HepG2 (cell line): ENCODE data around the gene KCTD6. TPM values are rescaled to one million over a fixed set of nuclear protein-coding genes. Genes with fewer than 3 reads are reported as not detected.

ENCODE experiments used
- ATF7-NPFF ChIP-seq: sonication (generic); formaldehyde crosslinking; IDR thresholded peaks from 2 replicates; pipeline ENCODE4 v1.8.1; 2023; ENCODE audit warnings: mild to moderate bottlenecking, low read depth, missing genetic modification reagents, moderate library complexity
- BHLHE40 ChIP-seq: IDR thresholded peaks from 2 replicates; pipeline ENCODE4 v1.6.1; 2011; ENCODE audit warnings: low read length, improper control_type of control experiment
- CC2D1A ChIP-seq: sonication (generic); formaldehyde crosslinking; IDR thresholded peaks from 2 replicates; pipeline ENCODE4 v1.8.1; 2023; ENCODE audit warnings: mild to moderate bottlenecking, missing genetic modification reagents
- CEBPG ChIP-seq: IDR thresholded peaks from 2 replicates; pipeline ENCODE4 v1.6.1; 2016
- DRAP1 ChIP-seq: IDR thresholded peaks from 2 replicates; pipeline ENCODE4 v1.6.1; 2016; ENCODE audit warnings: missing genetic modification reagents, missing compliant biosample characterization
- EED ChIP-seq: sonication (generic); formaldehyde crosslinking; IDR thresholded peaks from 2 replicates; pipeline ENCODE4 v1.5.0; 2020; ENCODE audit warnings: mild to moderate bottlenecking, missing genetic modification reagents
- FOXA1 ChIP-seq, 2 experiments: fragments of 450-650 bp in 1 of 2; sonication (generic) in 1 of 2; formaldehyde crosslinking in 1 of 2; IDR thresholded peaks; 2 replicates each; pipeline versions ENCODE4 v1.4.0 to v1.6.1; 2016 to 2020; ENCODE audit warnings: missing genetic modification reagents in 1 of 2
- FOXJ3 ChIP-seq: sonication (generic); formaldehyde crosslinking; IDR thresholded peaks from 2 replicates; pipeline ENCODE4 v1.4.0; 2020; ENCODE audit warnings: missing genetic modification reagents, mild to moderate bottlenecking, borderline replicate concordance
- HNF4G ChIP-seq, 2 experiments: sonication (generic) in 1 of 2; formaldehyde crosslinking in 1 of 2; IDR thresholded peaks; 2 replicates each; pipeline versions ENCODE4 v1.4.0 to v1.6.1; 2011 to 2020; ENCODE audit warnings: borderline replicate concordance in 2 of 2, low read depth in 2 of 2, mild to moderate bottlenecking in 2 of 2, low read length in 1 of 2, missing genetic modification reagents in 1 of 2, moderate library complexity in 1 of 2
- KAT8 ChIP-seq: IDR thresholded peaks from 2 replicates; pipeline ENCODE4 v1.6.1; 2016; ENCODE audit warnings: missing genetic modification reagents, missing compliant biosample characterization
- KDM4B ChIP-seq: sonication (generic); formaldehyde crosslinking; IDR thresholded peaks from 2 replicates; pipeline ENCODE4 v1.4.0; 2020; ENCODE audit warnings: missing genetic modification reagents
- MYC ChIP-seq: sonication (generic); formaldehyde crosslinking; IDR thresholded peaks from 2 replicates; pipeline ENCODE4 v1.9.0; 2021; ENCODE audit warnings: missing genetic modification reagents, borderline replicate concordance
- NONO ChIP-seq, 2 experiments: fragments of 450-650 bp in 1 of 2; sonication (generic) in 1 of 2; formaldehyde crosslinking in 1 of 2; IDR thresholded peaks in 1 of 2; conservative IDR thresholded peaks in 1 of 2; 2 replicates each; pipeline versions ENCODE4 v1.6.1 to v1.8.0; 2017 to 2022; ENCODE audit warnings: mild to moderate bottlenecking in 1 of 2, missing genetic modification reagents in 1 of 2, moderate library complexity in 1 of 2
- POGZ ChIP-seq: sonication (generic); formaldehyde crosslinking; IDR thresholded peaks from 2 replicates; pipeline ENCODE4 v1.4.0; 2020; ENCODE audit warnings: mild to moderate bottlenecking, missing genetic modification reagents
- SKI ChIP-seq: fragments of 450-650 bp; IDR thresholded peaks from one replicate; pipeline ENCODE4 v1.6.1; 2018; ENCODE audit warnings: mild to moderate bottlenecking; ENCODE audit not compliant: partially characterized antibody
- TBL1XR1 ChIP-seq: fragments of 150-350 bp; IDR thresholded peaks from 2 replicates; pipeline ENCODE4 v1.6.1; 2014; ENCODE audit warnings: borderline replicate concordance, low read length; ENCODE audit not compliant: partially characterized antibody
- TRIM24 ChIP-seq: sonication (generic); formaldehyde crosslinking; IDR thresholded peaks from 2 replicates; pipeline ENCODE4 v1.8.0; 2022; ENCODE audit warnings: mild to moderate bottlenecking, missing genetic modification reagents
- ZBTB3 ChIP-seq: sonication (generic); formaldehyde crosslinking; IDR thresholded peaks from 2 replicates; pipeline ENCODE4 v1.4.0; 2020; ENCODE audit warnings: low read depth, mild to moderate bottlenecking, moderate library complexity, missing genetic modification reagents, borderline replicate concordance
- ZNF235 ChIP-seq: sonication (generic); formaldehyde crosslinking; IDR thresholded peaks from 2 replicates; pipeline ENCODE4 v1.8.1; 2023; ENCODE audit warnings: mild to moderate bottlenecking, missing genetic modification reagents, borderline replicate concordance
- ZNF264 ChIP-seq: sonication (generic); formaldehyde crosslinking; IDR thresholded peaks from 2 replicates; pipeline ENCODE4 v1.4.0; 2020; ENCODE audit warnings: missing genetic modification reagents
- ZNF362 ChIP-seq: sonication (generic); formaldehyde crosslinking; IDR thresholded peaks from 2 replicates; pipeline ENCODE4 v1.4.0; 2020; ENCODE audit warnings: missing genetic modification reagents, mild to moderate bottlenecking, borderline replicate concordance
- ZNF441 ChIP-seq: sonication (generic); formaldehyde crosslinking; IDR thresholded peaks from 2 replicates; pipeline ENCODE4 v1.7.0; 2021; ENCODE audit warnings: missing genetic modification reagents, borderline replicate concordance
- ZNF501 ChIP-seq: sonication (generic); formaldehyde crosslinking; IDR thresholded peaks from 2 replicates; pipeline ENCODE4 v1.5.1; 2020; ENCODE audit warnings: mild to moderate bottlenecking, moderate library complexity, missing genetic modification reagents
- ZNF891 ChIP-seq: sonication (generic); formaldehyde crosslinking; IDR thresholded peaks from 2 replicates; pipeline ENCODE4 v1.5.0; 2020; ENCODE audit warnings: mild to moderate bottlenecking, missing genetic modification reagents
- polyA plus RNA-seq, 8 experiments: library from polyadenylated mRNA; depleted of rRNA in 3 of 8; stranded (reverse) in 7 of 8; unstranded in 1 of 8; fragments of >200 nt; fragmentation: Illumina TruSeq in 4 of 8; extraction: Trizol in 4 of 8; gene quantifications; 2 replicates each; pipeline versions ENCODE4 v1.2.1 to v1.2.3, GENCODE V29; 2011 to 2016; ENCODE audit warnings: low read depth in 4 of 8, missing spikeins in 1 of 8, mixed read lengths in 1 of 8; ENCODE audit not compliant: insufficient read depth in 1 of 8
- total RNA-seq, 5 experiments: library from RNA; depleted of rRNA; stranded (reverse); fragments of >200 nt; fragmentation: Illumina TruSeq; extraction: Trizol; gene quantifications; 2 replicates each; pipeline ENCODE4 v1.2.3, GENCODE V29; 2016; ENCODE audit warnings: low read depth in 1 of 5
- TF ChIP-seq, protein P1 (sequence below): sonication (generic); formaldehyde crosslinking; IDR thresholded peaks from 2 replicates; pipeline ENCODE4 v1.4.0; 2020; ENCODE audit warnings: mild to moderate bottlenecking, low read depth, missing genetic modification reagents

The KCTD6 gene
- total and polyA plus RNA-seq, 2 of the 13 experiments (the other 11 are each of a cell fraction or from before 2014, with no cell fraction given), result 13.4 to 14.2 TPM

- TF ChIP-seq HNF4G (IDR thresholded peaks at IDR 0.05; ENCODE audit: borderline replicate concordance, low read depth, low read length) (peak; percentile 96), HNF4G (CRISPR knock-in tag; IDR thresholded peaks at IDR 0.05; ENCODE audit: borderline replicate concordance, low read depth) (peak; percentile 95), CC2D1A (peak; percentile 80; the same call in 1 of the 2 replicates), ZNF362 (CRISPR knock-in tag) (no peak), TRIM24 (CRISPR knock-in tag) (peak; percentile 78), ATF7-NPFF (peak; percentile 64; the same call in 1 of the 2 replicates), FOXJ3 (CRISPR knock-in tag) (peak; percentile 75; the same call in 1 of the 2 replicates), ZNF441 (no peak), MYC (CRISPR knock-in tag) (peak; percentile 59; the same call in 1 of the 2 replicates), KDM4B (CRISPR knock-in tag) (no peak), TBL1XR1 (no peak), NONO (IDR thresholded peaks at IDR 0.05) (no peak), NONO (CRISPR knock-in tag; conservative IDR thresholded peaks at IDR 0.05) (peak; percentile 74), ZNF891 (no peak), CEBPG (CRISPR knock-in tag) (no peak), ZBTB3 (CRISPR knock-in tag) (no peak; the same call in 1 of the 2 replicates), ZNF264 (CRISPR knock-in tag) (0 out of 2 replicates have a peak, but pooled peaks have one; percentile 70), EED (CRISPR knock-in tag) (no peak), KAT8 (CRISPR knock-in tag) (peak; percentile 82), BHLHE40 (no peak), POGZ (CRISPR knock-in tag) (peak; percentile 86; the same call in 1 of the 2 replicates), SKI (peak; percentile 57), ZNF235 (no peak), ZNF501 (CRISPR knock-in tag) (peak; percentile 62; the same call in 1 of the 2 replicates), FOXA1 (IDR thresholded peaks at IDR 0.05) (peak; percentile 38; the same call in 1 of the 2 replicates), FOXA1 (CRISPR knock-in tag; IDR thresholded peaks at IDR 0.05) (peak; percentile 74), DRAP1 (peak; percentile 44; the same call in 1 of the 2 replicates)
- TF ChIP-seq, protein P1, sequence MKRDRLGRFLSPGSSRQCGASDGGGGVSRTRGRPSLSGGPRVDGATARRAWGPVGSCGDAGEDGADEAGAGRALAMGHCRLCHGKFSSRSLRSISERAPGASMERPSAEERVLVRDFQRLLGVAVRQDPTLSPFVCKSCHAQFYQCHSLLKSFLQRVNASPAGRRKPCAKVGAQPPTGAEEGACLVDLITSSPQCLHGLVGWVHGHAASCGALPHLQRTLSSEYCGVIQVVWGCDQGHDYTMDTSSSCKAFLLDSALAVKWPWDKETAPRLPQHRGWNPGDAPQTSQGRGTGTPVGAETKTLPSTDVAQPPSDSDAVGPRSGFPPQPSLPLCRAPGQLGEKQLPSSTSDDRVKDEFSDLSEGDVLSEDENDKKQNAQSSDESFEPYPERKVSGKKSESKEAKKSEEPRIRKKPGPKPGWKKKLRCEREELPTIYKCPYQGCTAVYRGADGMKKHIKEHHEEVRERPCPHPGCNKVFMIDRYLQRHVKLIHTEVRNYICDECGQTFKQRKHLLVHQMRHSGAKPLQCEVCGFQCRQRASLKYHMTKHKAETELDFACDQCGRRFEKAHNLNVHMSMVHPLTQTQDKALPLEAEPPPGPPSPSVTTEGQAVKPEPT (CRISPR knock-in tag), result no peak
Measured at GRCh38 chr3:58535531-58536500, 43.9 kb downstream of the KCTD6 start (continued).
